KMS-11 (cell line): ENCODE data around the gene ASGR1.

ENCODE experiments used
- H2AFZ ChIP-seq: fragments of 200-600 bp; sonication (generic); 2 replicates; pipeline ENCODE4 v1.6.1; 2016; ENCODE audit warnings: antibody characterized with exemption, mixed run types, low read depth
- H3K27ac ChIP-seq: fragments of 200-600 bp; sonication (generic); 2 replicates; pipeline ENCODE4 v1.6.1; 2016; ENCODE audit warnings: mild to moderate bottlenecking, mixed run types
- H3K27me3 ChIP-seq: fragments of 200-600 bp; sonication (generic); 2 replicates; pipeline ENCODE4 v1.6.1; 2017; ENCODE audit warnings: mild to moderate bottlenecking, low read depth, mixed run types, moderate library complexity; ENCODE audit not compliant: insufficient read depth
- H3K36me3 ChIP-seq: fragments of 200-600 bp; sonication (generic); 2 replicates; pipeline ENCODE4 v1.6.1; 2017; ENCODE audit warnings: mild to moderate bottlenecking, mixed run types; ENCODE audit not compliant: insufficient read depth
- H3K4me1 ChIP-seq: fragments of 200-600 bp; sonication (generic); 2 replicates; pipeline ENCODE4 v1.6.1; 2016; ENCODE audit warnings: mild to moderate bottlenecking, low read depth, mixed run types; ENCODE audit not compliant: poor library complexity, severe bottlenecking
- H3K4me2 ChIP-seq: fragments of 200-600 bp; sonication (generic); 2 replicates; pipeline ENCODE4 v1.7.0; 2016; ENCODE audit warnings: mild to moderate bottlenecking, mixed run types
- H3K4me3 ChIP-seq: fragments of 200-600 bp; sonication (generic); IDR thresholded peaks from 2 replicates; pipeline ENCODE4 v1.6.1; 2017; ENCODE audit warnings: low read depth, low read length, mixed read lengths; ENCODE audit not compliant: insufficient read depth
- H3K79me2 ChIP-seq: fragments of 200-600 bp; sonication (generic); 2 replicates; pipeline ENCODE4 v1.6.1; 2016; ENCODE audit warnings: low read depth, mixed run types; ENCODE audit not compliant: insufficient read depth
- H3K9ac ChIP-seq: fragments of 200-600 bp; sonication (generic); 2 replicates; pipeline ENCODE4 v1.6.1; 2016; ENCODE audit warnings: mild to moderate bottlenecking, mixed run types
- H4K20me1 ChIP-seq: fragments of 200-600 bp; sonication (generic); 2 replicates; pipeline ENCODE4 v1.6.1; 2016; ENCODE audit warnings: mild to moderate bottlenecking, mixed run types; ENCODE audit not compliant: insufficient read depth
- TF ChIP-seq, protein P1 (sequence below): fragments of 200-600 bp; sonication (generic); conservative IDR thresholded peaks from 2 replicates; pipeline ENCODE4 v1.6.1; 2017; ENCODE audit warnings: low read depth, mild to moderate bottlenecking, antibody characterized with exemption, low read length, moderate library complexity, mixed read lengths

The ASGR1 gene, protein sequence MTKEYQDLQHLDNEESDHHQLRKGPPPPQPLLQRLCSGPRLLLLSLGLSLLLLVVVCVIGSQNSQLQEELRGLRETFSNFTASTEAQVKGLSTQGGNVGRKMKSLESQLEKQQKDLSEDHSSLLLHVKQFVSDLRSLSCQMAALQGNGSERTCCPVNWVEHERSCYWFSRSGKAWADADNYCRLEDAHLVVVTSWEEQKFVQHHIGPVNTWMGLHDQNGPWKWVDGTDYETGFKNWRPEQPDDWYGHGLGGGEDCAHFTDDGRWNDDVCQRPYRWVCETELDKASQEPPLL

DNA sequence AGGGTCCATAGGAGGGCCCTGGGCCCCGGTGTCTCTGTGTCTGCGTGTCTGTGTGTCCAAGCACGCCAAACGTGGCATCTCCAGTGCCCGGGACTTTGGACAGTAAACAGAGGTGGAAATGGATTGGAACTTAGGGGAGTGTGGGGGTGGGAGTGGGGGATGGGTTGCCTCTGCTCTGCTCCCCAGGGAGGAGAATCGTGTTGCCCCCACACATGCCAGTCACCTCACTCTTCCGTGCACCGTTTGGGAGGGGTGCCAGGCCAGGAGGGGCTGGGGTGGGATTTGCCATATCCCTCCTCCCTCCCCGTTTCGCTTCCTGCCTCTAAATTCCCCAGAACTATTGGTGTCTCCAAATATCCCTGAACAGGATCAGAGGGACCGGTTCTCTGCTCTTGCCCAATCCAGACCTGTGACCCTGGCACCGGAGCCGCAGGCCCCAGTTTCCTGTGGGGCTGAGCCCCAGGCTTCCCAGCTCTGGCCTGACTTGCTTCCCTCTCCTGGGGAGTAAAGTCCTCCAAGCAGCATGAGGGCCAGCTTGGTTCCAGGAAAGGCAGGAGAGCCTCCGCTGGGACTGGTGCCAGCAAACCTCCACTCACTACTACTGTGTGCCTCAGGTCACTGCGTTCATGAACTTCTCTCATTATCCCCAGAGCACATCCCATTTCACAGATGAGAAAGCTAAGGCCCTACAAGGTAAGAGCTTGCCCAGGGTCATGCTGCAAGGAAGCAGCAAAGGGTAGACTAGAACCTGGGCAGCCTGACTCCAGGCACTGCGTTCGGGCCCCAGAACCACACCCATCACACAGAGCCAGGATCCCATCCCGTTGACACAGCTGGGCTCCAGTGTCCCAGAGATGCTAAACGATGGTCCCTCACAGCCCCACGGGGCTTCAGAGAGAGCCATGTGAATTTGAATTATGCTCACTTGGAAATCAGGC is at the start of gene ASGR1:
ASGR1 (minus strand) TSS at position 54 of the 938 bp plus-strand sequence. CDS start 807 bp downstream, outside the sequence.
- H3K27me3 ChIP-seq, result no peaks in the 10 kb centered on the region
- H3K4me3 ChIP-seq, result no peak within 1 kb of the TSS
- no peak within 1 kb of the TSS for H3K9ac ChIP-seq
- no peaks in the 10 kb centered on the region for H3K4me1 ChIP-seq
- H3K27ac ChIP-seq, result no peak within 1 kb of the TSS
- no peak within 1 kb of the TSS for H3K4me2 ChIP-seq
- H4K20me1 ChIP-seq, result no peaks in the 10 kb centered on the region
- no peaks in the 10 kb centered on the region for H3K79me2 ChIP-seq
- no peaks in the 10 kb centered on the region for H3K36me3 ChIP-seq
- TF ChIP-seq, protein P1, sequence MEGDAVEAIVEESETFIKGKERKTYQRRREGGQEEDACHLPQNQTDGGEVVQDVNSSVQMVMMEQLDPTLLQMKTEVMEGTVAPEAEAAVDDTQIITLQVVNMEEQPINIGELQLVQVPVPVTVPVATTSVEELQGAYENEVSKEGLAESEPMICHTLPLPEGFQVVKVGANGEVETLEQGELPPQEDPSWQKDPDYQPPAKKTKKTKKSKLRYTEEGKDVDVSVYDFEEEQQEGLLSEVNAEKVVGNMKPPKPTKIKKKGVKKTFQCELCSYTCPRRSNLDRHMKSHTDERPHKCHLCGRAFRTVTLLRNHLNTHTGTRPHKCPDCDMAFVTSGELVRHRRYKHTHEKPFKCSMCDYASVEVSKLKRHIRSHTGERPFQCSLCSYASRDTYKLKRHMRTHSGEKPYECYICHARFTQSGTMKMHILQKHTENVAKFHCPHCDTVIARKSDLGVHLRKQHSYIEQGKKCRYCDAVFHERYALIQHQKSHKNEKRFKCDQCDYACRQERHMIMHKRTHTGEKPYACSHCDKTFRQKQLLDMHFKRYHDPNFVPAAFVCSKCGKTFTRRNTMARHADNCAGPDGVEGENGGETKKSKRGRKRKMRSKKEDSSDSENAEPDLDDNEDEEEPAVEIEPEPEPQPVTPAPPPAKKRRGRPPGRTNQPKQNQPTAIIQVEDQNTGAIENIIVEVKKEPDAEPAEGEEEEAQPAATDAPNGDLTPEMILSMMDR, result no peak
- no peak within 1 kb of the TSS for H2AFZ ChIP-seq

DNA sequence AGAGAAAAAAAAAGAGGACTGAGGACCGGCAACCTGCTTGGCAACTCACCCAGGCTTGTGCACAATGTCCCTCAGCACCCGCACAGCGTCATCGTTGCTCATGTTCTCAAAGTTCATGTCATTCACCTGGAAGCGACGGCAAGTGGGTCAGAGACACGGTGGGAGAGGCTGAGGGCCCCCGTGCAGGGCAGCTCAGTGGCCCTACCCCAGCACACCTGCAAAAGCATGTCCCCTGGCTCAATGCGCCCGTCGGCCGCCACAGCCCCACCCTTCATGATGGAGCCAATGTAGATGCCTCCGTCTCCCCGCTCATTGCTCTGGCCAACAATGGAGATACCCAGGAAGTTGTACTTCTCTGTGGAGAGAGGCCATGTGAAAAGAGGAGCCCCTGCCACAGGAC is 49.8 kb upstream of the ASGR1 start:
- H4K20me1 ChIP-seq, result no peaks in the 10 kb centered on the region
- H3K27me3 ChIP-seq, result no peaks in the 10 kb centered on the region

DNA sequence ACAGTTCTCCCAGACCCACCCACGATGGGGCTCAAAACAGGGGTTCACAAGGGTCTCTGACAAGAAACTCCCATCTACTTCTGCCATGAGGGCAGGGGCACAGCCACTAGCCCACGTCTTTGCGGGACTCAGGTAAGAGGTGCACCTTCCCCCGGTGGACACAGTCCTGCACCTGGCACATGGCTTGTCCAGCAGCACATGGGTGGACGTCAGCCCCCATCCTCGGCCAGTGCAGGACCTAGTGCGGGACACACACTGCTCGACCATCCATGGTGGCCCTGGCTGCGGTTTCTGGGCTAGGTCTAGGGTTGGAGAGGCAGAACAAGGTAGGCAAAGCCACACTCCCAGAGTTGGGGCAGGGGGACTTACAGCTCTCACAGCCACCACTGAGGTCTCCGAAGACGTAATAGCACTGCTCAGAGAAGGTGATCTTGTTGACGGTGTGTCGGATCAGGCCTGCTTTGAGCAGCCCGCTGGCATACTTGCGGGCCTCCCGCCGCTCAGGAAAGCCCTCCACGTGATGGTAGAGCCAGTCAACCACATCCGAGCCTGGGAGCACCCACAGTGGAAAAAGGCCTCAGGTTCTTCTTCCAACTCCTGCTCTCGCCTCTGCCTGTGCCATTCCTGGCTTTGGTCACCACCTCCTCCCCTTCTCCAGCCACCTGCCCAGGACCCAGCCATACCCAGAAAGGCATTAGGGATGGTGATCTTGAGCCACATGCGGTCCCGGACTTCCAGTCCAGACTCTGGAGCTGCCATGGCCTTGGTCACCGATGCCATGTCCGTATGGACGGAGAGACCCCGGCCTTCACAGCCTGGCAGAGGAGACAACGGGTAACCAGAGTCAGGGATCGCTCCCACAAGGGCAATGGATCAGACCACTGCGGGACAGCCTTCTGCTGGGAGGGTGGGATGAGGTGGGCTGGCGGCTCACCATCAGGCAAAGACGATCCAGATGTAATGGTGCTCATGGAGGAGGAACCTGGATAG is 47.8 kb upstream of the ASGR1 start:
- TF ChIP-seq, protein P1, result no peak
- Histone ChIP-seq H3K36me3 (no peaks in the 10 kb centered on the region), H3K4me3 (no peak overlapping the region), H3K4me1 (no peaks in the 10 kb centered on the region), H2AFZ (no peak overlapping the region), H4K20me1 (no peaks in the 10 kb centered on the region), H3K79me2 (no peaks in the 10 kb centered on the region), H3K27me3 (no peaks in the 10 kb centered on the region), H3K9ac (no peak overlapping the region), H3K27ac (no peak overlapping the region), H3K4me2 (no peak overlapping the region)

More for the DNA sequence above, 49.8 kb upstream of the ASGR1 start:
- Histone ChIP-seq H2AFZ (no peak overlapping the region), H3K79me2 (no peaks in the 10 kb centered on the region), H3K36me3 (no peaks in the 10 kb centered on the region), H3K9ac (no peak overlapping the region), H3K4me2 (no peak overlapping the region), H3K4me1 (no peaks in the 10 kb centered on the region), H3K4me3 (no peak overlapping the region), H3K27ac (no peak overlapping the region)
- TF ChIP-seq, protein P1, result no peak

DNA sequence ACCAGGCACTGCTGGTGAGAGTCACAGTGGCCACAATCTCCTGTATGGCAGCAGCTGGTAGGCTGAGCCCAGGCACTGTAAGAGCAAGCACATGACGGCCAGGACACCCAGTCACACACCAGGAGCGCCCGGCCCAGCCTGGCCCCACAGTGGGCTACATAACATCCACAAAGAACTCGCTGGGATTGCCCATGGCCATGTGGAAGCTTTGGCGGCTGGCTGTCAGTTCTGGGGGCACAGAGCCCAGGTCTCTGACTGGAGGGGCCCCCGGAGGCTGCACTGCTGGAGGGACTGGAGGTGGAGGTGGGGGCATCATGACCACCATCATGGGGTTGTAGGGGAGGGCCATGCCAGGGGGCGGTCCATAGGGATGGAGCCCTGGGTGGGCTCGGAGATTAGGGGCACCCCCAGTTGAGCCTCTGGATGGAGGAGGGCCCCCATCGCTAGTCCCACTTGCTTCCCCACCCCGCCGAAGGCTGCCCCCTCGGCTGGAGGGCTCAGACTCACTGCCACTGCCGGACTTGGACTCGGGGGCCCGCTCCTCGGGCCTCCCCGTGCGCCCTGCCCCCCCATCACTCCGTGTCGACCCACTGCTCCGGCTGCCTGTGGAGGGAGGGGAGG is 46.7 kb upstream of the ASGR1 start:
- Histone ChIP-seq H3K4me2 (no peak overlapping the region), H4K20me1 (no peaks in the 10 kb centered on the region), H3K27me3 (no peaks in the 10 kb centered on the region), H3K9ac (no peak overlapping the region), H3K4me1 (no peaks in the 10 kb centered on the region), H2AFZ (no peak overlapping the region), H3K36me3 (no peaks in the 10 kb centered on the region), H3K79me2 (no peaks in the 10 kb centered on the region), H3K27ac (no peak overlapping the region), H3K4me3 (no peak overlapping the region)
- TF ChIP-seq, protein P1, result no peak
